EL (cell line): ENCODE data around the gene C6orf132.
A peak's percentile ranks its signal among the peaks of the same experiment; 100 is the strongest.
"Not testable (repeated sequence)": the region's sequence is repeated elsewhere in the genome, so short reads cannot be mapped to it uniquely, and the experiment has no call there.

Source experiments
- DNase-seq: peaks from one replicate; pipeline ENCODE4 v3.0.0-alpha.2; 2016

C6orf132 gene, protein sequence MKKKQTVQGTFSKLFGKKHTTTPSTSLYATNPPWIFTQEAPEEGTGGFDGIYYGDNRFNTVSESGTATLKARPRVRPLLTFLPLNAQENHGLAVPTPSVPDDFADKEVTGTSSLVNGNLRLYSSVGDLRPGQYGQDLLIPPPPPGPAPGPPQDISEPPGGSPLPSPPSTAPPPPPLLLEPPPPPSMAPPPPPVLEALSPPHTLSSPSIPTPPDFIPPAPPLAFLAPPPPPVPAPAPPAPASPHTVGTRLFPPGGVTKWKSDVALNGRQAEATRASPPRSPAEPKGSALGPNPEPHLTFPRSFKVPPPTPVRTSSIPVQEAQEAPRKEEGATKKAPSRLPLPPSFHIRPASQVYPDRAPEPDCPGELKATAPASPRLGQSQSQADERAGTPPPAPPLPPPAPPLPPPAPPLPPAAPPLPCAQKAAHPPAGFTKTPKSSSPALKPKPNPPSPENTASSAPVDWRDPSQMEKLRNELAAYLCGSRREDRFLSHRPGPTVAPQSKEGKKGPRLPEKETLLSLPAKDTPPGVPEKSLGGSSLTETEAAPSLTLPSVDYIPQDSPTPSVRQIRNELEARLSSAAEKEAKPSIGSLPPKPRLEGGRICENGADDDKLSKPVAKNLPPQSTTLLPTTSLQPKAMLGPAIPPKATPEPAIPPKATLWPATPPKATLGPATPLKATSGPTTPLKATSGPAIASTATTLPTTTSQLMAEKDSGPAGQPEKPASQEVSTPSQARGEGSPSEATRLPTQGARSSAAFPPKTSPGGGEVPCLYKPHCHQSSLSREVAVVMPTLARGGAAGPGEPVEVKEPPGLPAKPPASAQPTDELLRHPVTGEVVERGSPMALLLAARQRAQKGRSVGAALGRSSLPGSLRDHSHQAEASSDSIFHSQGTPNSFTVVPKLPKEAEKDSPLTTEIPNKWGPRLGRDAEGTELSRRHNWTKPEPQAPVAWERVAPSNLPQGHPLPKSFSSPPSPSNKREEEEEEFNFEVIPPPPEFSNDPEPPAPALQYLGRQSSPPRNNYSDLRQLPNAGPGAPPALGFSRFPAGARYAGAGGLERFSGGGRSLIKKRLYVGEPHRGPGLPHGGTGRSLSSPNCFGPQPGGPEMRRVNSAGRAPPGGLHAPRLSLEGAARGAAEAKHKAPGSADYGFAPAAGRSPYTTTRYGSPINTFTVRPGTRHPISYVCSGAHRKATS

DNA sequence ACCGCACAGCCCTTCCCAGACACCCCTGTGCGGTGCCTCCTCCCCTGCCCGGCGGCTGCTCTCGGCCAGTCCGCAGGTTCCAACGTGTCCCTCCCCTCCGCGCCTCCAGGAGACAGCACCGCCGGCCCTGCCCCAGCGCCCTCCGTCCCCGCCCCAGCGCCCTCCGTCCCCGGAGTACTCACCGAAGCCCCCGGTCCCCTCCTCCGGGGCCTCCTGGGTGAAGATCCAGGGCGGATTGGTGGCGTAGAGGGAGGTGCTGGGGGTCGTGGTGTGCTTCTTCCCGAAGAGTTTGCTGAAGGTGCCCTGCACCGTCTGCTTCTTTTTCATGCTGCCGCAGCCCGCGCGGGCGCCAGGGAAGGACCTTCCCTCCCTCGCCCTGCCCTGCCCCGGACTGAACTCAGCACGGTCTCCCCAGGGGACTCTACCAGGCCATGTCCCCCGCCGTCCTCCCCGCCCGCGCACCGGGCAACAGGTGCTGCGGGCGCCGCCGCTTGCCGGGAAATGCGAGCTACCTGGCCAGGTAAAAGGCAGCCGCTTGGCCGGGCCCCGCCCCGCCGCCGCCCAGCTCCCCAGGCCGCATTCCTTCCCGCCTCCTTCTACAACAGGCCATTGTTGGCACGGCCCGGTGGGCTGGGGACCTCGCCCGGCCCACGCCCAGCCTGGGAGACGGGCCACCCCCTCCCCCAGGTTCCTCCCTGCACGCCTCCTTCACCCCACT is at the start of gene C6orf132:
Gene C6orf132, minus strand, starts transcription at position 503 of the 718 bp plus-strand sequence. Its CDS starts 176 bp downstream, at position 327.
- peak; percentile 41 for DNase-seq

DNA sequence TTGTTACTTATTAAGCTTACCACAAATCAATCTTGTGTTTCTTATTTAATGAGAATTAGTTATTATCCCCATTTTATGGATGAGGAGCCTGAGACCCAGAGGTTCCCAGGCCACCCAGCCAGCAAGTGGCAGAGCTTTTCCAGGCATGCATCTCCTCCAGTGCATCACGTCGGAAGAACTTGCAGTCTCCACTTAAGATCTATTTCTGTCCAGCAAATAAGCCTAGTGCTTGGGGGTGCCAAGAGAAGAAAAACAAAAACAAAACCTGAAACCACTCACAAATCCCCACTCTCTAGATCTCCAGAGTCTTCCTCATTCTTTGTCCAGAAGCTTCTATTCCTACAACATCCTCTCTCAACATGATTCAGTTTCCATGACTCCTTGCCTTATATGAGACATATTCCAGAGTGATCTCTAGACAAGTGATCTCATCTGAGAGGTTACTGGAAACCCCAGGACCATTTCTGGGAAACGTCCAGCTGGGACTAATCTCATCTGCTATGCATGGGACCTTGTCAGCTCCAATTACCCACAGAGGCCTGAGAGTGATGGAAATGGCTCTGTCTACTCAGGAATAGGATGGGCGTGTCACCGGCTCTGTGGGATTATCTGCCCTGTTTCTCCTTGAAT is 48.2 kb upstream of the C6orf132 start:
- peak; percentile 62 for DNase-seq

DNA sequence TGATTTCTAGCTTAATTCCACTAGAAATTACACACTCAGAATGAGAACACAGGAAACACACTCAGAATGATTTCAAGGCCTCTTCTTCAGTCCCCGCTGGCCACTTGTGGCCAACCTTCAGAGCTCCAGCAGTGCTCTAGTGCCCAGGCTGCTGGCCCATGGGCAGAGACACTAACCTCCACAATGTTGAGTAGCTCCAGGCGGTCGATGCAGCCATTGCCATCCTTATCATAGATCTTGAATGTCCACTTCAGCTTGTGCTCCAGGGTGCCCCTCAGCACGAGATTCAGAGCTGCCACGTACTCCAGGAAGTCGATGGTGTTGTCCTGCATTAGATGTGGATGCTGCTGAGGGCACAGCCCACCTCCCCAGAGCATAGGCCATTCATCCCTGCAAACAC is 46.0 kb upstream of the C6orf132 start:
- DNase-seq: no peak

DNA sequence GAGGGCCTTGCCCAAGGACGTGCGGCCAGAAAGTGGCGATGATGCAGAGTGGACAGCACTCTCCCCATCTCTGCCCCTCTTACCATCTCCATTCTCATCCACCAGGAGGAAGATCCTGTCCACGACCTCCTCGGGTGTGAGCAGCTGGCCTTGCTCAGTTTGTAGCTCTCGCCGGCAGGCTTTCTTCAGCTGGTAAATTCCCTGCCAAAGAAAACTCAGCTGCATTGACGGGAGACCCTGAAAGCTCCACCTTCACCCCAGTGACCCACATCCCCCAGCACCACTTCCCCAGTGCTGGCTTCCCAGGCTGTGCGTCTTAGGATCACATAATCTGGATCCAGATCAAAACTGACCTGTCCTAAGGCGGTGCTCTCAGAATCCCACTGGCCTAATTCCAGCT is 43.2 kb upstream of the C6orf132 start:
- no peak for DNase-seq

DNA sequence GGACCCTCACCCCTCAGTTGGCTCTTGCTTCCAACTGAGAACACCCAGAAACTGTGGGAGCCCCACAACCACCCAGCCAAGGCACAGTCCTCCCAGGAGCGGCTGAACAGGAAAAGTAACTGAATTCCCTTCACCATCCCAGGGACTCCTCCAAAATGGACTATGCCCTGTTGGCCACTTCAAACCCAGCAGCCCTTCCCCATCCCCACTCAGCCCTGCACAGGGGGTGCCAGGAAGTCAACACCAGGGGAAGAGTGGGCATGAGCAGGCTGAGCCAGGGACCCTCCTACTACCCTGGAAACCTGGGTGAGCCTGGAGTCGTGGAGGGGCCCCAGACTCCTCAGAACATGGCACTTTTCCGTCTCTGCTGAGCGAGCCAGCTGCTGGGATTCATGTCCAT is 42.1 kb upstream of the C6orf132 start:
- DNase-seq: no peak

DNA sequence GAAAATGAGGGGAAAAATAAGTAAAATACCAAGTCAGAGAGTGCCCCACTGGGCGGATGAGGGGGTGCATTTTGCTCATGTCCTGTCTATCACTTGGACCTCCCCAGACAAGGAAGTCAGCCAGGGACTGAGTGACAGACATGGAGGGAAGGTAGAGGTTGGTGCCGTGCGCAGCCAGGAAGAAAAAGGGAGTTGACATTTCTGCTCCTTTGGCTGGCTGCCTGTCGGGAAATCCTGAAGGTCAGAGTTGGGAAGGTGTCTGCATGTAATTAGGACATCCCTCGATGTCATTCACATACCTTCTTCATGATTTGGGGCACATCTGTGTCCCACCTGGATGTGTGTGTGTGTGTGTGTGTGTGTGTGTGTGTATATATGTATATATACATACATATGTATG is 39.7 kb upstream of the C6orf132 start:
- DNase-seq: no peak

DNA sequence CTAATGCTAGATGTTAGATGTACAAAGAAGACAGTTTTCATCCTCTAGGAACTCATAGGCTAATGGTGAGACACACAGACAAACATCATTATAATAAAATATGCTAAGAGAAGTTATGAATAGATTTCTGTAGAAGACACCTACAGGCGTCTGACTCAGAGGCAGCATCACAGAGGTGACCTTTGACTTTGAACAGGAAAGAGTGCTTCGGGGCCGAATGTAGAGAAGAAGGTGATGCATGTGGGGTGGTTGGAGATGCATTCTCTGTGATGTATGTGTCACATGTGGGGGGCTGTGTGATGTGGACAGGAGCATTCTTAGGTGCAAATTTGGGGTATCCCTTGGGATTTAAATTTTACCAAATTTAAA is 37.5 kb upstream of the C6orf132 start:
- peak; percentile 29 for DNase-seq

DNA sequence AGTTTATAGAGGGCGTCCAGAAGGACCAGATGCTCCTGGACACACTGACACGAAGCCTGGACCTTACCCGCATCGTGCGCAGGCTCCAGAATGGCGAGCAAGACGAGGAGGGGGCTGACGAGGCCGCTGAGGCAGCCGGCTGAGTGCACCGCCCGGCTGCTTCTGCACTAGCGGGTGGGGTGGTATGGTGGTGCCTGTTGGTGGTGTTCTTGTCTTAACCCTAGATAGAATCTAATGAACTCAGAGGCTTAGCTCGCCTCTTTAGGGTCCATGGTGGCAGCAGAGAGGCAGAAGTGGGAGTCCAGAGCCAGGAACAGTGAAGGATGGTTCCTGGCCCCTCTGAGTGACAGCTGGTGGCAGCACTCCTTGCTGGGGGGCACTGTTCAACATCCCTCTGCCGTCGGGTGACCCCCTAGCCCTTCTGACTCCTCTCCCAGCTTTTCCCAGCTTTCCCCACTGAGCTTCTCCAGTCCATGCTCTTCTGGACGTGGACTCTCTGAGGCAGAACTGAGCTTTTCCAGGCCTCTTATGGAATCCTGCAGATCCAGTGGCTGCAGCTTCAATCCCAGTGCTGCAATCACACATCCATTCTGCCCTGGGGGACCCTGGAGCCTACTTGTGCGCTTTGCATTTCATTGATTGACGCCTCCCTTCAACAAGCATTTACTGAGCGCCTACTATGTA is 37.0 kb upstream of the C6orf132 start:
- no peak for DNase-seq

DNA sequence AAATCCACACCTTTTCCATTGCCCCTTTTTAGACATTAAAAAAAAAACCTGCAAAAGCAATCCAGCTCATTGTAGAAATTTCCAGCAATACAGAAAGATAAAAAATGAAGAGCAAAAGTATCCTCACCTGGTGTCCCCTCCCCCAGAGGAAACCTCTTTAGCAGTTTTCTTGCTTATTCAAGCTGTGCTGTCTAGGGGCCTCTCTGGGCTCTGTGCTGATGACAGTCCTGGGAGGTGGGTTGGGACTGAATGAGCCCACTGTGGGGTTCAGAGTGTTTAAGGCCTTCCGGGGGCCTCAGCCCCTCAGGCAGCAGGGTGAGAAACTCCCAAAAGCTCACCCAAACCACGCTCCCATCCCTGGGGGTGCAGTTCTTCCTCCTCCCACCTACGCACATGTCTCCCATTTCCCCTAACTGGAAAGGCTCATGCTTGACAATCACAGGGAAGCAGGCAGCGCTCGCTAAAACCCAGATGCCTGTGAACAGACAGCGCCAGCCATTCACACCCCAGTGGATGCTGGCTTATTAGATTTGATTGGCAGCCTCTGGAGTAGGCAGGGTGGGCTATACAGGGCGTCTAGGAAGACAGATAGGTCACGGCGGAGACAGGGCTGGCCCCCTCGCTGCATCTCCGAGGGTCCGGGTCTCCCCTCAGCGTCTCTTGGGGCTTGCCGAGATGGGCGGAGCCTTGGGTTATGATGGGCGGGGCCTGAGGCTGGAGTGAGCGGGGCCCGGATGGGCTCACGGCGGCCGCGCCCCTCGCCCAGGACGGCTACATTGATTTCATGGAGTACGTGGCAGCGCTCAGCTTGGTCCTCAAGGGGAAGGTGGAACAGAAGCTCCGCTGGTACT is 35.3 kb upstream of the C6orf132 start:
- no peak for DNase-seq

DNA sequence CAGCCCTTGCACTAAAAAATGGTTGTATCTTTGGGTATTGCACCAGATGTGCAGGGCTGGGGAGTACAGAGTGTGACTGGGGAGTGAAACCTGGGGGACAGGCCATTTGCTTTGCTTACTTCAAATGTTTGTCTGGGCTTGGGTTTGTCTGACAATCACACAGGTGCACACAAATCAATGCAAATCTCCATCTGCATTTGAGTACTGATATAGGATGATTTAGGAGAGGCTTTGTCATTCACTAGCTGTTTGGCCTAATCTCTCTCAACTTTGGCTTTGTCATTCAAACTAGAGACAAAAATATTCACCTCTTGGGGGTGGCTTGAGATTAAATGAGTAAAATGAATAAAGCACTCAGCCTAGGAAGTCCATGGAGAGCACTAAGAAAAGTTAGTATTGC is 34.6 kb upstream of the C6orf132 start:
- DNase-seq: no peak

DNA sequence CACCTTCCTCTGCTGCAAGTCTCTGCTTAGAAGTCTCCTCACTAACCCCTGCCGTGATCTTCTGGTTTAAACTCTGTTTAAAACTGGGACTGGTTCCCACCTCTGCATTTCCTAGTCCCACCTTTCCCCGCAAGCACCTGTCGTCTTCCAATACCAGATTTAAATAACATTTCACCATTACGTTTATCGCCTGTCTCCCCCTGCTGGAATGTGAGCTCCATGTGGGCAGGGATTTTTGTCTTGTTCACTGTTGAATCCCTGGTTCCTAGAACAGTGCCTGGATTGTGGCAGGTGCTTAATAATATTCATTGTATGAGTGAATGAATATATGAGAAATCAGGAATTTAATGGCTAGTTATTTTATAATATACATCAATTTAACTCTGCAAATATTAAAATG is 33.4 kb upstream of the C6orf132 start:
- DNase-seq: no peak

DNA sequence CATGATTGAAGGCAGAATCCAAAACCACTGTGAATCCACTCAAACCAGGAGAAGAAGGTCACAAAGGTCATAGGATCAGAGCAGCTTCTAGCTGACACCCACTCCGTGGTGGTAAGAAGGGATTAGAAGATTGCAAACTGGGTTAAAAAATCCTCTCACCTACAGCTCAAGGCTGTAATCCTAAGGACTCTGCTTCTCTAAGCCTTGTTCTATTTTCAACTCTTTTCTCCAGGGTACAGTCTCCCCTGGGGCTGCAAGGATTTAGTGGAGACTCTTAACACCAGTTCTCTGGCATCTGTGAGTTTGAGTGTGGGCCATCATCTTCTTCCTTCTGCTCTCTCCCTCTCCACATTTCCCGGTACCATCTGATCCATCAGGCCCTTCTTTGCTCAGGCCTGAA is 30.7 kb upstream of the C6orf132 start, which contains the start of gene GUCA1A:
Gene GUCA1A, plus strand, starts transcription at position 264 of the 400 bp plus-strand sequence. CDS start 250 bp downstream, outside the sequence.
- DNase-seq: no peak

DNA sequence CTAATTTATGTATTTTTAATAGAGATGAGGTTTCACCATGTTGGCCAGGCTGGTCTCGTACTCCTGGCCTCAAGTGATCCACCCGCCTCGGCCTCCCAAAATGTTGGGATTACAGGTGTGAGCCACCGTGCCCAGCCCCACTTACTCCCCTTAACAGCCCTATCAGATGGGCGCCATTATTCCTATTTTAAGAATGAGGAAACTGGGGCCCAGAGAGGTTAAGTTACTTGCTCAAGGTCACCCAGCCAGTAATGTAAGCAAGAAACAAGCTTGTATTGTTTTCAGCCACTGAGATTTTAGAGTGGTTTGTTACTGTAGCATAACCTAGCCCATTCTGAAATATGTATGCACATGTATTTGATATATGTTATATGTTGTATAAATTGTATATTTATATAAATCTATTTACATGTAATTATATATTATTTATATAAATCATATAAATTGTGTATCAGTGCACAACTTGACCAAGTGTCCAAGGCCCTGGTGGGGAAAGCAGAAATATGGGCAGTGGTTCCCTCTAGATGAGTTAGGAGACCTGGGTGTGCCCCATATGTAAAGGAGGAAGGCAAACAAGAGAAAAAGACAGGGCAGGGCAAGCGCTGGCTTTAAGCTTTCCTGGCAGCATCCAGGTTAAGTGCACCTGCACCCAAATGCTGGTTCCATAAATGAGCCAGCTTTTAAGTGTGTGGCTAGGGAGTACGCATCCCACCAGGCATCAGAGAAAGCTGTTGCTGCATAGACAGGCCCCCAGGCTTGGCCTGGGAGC is 29.6 kb upstream of the C6orf132 start:
- DNase-seq: no peak

DNA sequence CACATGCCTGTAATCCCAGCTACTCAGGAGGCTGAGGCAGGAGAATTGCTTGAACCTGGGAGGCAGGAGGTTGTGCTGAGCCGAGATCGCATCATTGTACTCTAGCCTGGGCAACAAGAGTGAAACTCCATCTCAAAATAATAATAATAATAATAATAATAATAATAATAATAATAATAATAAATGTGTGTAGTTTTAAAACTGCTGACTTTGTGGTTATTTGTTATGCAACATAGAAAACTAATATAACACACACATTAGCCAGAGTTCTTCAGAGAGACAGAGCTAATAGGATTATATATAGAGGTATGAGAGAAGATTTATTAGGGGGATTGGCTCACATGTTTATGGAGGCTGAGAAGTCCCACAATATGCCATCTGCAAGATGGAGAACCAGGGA is 27.4 kb upstream of the C6orf132 start:
- DNase-seq: not testable (repeated sequence)

DNA sequence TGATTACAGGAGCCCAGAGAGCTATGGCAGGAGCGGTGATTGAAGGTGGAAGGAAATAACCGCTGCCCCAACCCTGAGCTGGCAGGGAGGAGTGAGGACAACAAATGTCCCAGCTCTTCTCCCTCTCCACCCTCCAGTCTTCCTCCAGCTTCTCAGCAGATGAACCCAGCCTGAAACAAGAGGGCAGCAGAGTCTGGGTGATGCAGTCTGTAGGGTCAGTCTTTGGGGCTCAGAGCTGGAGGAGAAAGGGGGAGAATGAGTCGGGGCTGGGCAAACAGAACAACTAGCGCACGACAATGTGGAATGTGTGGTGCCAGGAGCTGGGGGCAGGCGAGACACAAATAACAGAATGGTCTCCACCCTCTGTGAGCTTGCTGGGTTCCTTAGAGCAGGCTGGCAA is 26.2 kb upstream of the C6orf132 start:
- no peak for DNase-seq

DNA sequence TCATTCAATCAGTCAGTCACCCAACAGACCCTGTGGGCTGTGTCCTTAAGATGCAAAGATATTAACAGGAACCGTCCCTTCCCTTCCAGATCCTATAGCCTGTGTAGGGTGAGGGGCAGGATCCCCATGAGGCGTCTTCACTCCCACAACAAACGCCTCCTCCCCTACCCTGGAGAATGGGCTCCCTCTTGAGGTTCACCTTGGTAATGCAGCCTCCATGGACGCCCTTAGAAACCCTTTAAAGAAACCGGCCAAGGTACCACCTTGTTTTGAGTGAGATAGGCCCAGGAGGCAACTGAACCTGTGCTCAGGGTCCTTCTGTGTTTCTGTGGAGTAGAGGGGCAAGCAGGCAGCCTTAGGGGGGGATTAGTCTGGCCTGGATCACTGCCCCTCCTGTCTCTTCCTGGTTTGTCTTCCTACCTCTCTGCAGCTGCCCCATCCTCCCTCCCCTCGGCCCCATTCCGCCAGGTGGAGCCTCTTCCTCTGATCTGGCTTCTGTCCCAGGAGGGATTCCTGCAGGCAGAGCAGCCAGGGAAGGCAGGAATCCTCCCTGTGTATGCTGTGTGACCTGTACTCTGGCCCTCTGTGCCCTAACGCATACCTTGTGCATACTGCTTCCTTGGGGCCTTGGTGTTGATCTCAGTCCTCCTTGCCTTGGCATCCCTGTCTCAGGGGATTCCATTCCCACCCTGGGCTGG is 24.2 kb upstream of the C6orf132 start:
- peak; percentile 71 for DNase-seq

DNA sequence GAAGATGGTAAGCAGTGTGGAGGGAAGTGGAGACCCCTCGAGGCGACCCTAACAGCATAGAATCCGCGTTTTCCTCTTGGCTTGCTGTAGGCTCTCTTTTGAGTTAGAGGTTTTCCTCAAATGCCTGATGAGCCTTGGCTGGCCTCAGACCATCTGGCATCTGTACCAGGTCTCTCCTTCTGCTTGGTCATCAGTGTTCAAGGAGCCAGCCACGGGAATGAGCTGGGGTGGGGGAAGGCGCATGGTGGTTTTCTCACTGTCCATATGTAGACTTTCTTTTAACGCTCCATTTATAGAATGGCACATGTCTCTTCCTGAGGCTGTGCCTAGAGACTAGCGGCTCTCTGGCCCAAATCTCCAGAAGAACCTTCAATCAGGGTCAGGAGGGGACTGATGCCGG is 22.6 kb upstream of the C6orf132 start:
- peak; percentile 71 for DNase-seq

DNA sequence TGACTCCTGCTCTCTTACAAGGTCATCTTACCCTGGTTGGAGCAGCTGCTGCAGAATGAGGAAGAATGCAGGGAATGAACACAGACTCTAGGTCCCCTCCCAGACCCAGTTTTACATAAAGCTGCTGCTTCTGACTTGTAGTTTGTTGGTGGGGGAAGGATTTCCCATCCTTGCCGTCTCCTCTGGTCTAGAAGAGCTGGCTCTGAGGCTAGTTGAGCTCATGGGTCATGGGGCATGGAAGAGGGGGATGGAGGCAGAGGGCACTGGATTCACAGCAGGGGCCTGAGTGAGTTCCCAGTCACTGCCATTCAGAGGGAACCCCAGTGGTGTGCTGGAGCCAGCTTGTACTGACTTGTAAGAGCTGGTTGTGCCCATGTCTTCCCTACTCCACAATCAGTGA is 21.6 kb upstream of the C6orf132 start:
- no peak for DNase-seq

DNA sequence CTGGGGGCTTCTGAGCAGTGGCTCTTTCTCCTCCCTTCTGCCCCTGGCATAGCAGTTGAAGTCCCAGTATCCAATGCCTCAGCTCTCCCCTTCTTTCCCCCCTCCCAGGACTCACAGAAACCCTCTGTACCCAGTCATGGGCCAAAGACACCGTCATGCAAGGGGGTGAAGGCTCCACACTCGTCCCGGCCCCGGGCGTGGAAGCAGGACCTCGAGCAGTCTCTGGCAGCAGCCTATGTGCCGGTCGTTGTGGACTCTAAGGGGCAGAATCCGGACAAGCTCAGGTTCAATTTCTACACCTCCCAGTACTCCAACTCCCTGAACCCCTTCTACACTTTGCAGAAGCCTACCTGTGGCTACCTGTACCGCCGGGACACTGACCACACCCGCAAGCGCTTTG is 20.4 kb upstream of the C6orf132 start:
- DNase-seq: no peak
